LNCaP clone FGC (cell line): ENCODE measurements around the gene C2orf42.
A peak's percentile ranks its signal among the peaks of the same experiment; 100 is the strongest.
"Not testable (repeated sequence)": the region's sequence is repeated elsewhere in the genome, so short reads cannot be mapped to it uniquely, and the experiment has no call there.

Source experiments
- DNase-seq: peaks from one replicate; pipeline ENCODE4 v3.0.0-alpha.2; 2011; ENCODE audit warnings: low read depth
- H3K4me3 ChIP-seq: 2 replicates; pipeline ENCODE4 v1.5.1; 2011; ENCODE audit warnings: mild to moderate bottlenecking, low read depth, low read length, control low read depth
- CTCF ChIP-seq: IDR thresholded peaks from 2 replicates; pipeline ENCODE4 v1.5.1; 2012; ENCODE audit warnings: mild to moderate bottlenecking; ENCODE audit not compliant: control insufficient read depth, insufficient read depth; ENCODE audit errors: extremely low read depth

C2orf42 gene

GRCh38 chr2:70190418-70191243 lies at the start of gene C2orf42:
C2orf42 (minus strand) TSS chr2:70191019; CDS start chr2:70181985, 9,034 bp downstream.
- H3K4me3 ChIP-seq: peak within 1 kb of the TSS; percentile 71
- peak; percentile 81 for DNase-seq
- TF ChIP-seq CTCF: no peak

GRCh38 chr2:70240599-70240998 lies 49.8 kb upstream of the C2orf42 start:
- no peak for DNase-seq
- H3K4me3 ChIP-seq: no peak overlapping the region
- no peak for TF ChIP-seq CTCF

- H3K4me3 ChIP-seq: no peak overlapping the region
- TF ChIP-seq CTCF: no peak
- no peak for DNase-seq
Observed at GRCh38 chr2:70233926-70234325, 43.1 kb upstream of the C2orf42 start.

- no peak overlapping the region for H3K4me3 ChIP-seq
- DNase-seq: no peak
- no peak for TF ChIP-seq CTCF
Observed at GRCh38 chr2:70226781-70227180, 36.0 kb upstream of the C2orf42 start.

GRCh38 chr2:70223305-70223704 lies 32.5 kb upstream of the C2orf42 start:
- not testable (repeated sequence) for DNase-seq, H3K4me3 ChIP-seq

- TF ChIP-seq CTCF: no peak
- no peak overlapping the region for H3K4me3 ChIP-seq
- DNase-seq: no peak
Observed at GRCh38 chr2:70214953-70215549, 24.2 kb upstream of the C2orf42 start.

- no peak for TF ChIP-seq CTCF
Observed at GRCh38 chr2:70214365-70214764, 23.5 kb upstream of the C2orf42 start.

More at GRCh38 chr2:70214365-70214764, 23.5 kb upstream of the C2orf42 start:
- no peak overlapping the region for H3K4me3 ChIP-seq
- DNase-seq: no peak
